CD4-positive, alpha-beta T cell treated with Interleukin-1 beta for 1 hour (primary cell): Measurements from ENCODE around the gene SAA1.

ENCODE experiments used
- DNase-seq, 2 donors: peaks; one replicate each; pipeline ENCODE4 v3.0.0-alpha.2; 2020 to 2022

The SAA1 gene

DNA sequence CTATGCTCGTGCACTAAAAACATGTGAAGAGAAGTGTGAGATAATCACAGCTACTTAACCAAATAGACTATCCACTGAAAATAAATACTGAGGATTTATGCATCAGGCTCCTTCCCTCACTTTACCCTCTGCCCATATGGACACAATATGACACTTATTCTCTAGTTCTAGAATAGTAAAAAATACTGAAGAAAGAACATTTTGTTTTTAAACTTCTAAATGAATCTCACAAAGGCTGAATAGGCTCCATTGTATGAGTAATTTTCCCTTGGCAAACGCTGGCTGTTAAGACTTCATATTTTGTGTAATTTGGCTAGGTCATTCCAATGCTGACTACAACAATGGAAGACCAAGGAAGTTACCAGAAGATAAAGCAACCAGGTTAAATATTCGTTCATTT lies 45.9 kb downstream of the SAA1 start:
- DNase-seq, result no peak

- no peak for DNase-seq
These were observed 46.8 kb downstream of the SAA1 start for GRCh38 chr11:18312663-18313420.

DNA sequence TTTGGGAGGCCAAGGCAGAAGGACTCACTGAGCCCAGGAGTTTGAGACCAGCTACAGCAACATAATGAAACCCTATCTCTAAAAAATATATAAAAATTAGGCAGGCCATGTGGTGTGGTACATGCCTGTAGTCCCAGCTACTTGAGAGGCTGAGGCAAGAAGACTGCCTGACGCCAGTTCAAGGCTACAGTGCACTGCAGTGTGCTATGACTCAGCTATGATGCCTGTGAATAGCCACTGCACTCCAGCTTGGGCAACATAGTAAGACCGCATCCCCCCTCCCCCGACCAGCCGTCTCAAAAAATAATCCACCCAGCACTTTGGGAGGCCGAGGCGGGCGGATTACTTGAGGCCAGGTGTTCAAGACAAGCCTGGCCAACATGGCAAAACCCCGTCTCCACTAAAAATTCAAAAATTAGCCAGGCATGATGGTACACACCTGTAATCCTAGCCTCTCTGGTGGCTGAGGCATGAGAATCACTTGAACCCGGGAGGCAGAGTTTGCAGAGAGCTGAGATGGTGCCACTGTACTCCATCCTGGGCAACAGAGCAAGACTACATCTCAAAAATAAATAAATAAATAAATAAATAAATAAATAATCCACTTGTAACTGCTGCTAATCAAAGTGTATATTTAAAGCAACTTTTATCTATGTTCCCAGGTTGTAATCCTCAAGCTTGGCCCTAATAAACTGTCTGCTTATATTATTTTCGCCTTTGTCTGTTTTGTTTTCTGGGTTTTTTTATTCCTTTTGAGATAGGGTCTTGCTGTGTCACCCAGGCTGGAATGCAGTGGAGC lies 48.1 kb downstream of the SAA1 start:
- peak in 1 of 2 donors; percentile 7 for DNase-seq

GRCh38 chr11:18314784-18315523 lies 48.9 kb downstream of the SAA1 start:
- DNase-seq, result no peak

DNA sequence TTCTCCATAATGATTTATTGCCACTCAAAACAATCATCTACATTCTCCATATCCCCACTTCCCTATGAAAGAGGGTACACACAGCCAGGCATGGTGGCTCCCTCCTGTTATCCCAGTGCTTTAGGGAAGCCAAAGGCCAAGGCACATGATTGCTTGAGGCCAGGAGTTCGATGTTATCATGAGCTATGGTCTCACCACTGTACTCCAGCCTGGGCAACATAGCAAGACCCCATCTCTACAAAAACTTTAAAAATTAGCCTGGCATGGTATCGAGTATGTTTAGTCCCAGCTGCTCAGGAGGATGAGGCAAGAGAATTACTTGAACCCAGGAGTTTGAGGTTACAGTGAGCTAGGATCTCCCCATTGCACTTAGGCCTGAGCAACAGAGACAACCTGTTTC lies 49.8 kb downstream of the SAA1 start:
- no peak for DNase-seq

DNA sequence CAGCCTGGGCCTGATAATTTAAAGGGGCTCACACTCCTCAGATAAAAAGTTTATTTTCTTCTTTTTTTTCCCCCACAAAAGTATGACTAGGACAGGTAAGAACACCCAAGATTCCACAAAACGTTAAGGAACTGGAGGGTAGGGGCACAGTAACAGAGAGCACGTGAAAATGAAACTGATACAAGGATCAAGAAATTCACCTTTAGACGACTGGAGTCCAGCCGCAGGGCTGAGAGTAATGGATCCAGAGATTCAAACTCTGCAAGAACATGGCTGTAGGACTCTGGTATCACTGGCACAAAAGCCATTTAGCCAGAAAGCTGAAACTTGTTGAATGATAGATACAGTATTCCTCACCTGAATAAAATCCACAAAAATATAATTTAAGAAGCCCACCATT lies 51.5 kb downstream of the SAA1 start:
- DNase-seq, result no peak
